IMR-90 (cell line): ENCODE results near the gene CDK15. TPM values are rescaled to one million over a fixed set of nuclear protein-coding genes. Genes with fewer than 3 reads are reported as not detected.

Experiments used
- ATAC-seq: fragments of 200-7000 bp; cut with Tn5 transposase; 2 replicates; pipeline ENCODE4 v1.9.1; 2020; ENCODE audit warnings: low read depth, mild to moderate bottlenecking, moderate library complexity
- BruUV-seq: library from RNA; stranded (reverse); fragments of 400-500 nt; replicated peaks from 2 replicates; lab custom pipeline; 2021; lab: Mats Ljungman, UMichigan
- CTCF ChIA-PET: fragments of 300-600 bp; formaldehyde crosslinking; extraction: SDS; loops from one replicate; lab custom pipeline; 2021; ENCODE audit warnings: antibody characterized with exemption; lab: Yijun Ruan, JAX
- POLR2A ChIA-PET: fragments of 300-600 bp; sonication (Branson Sonifier 250); formaldehyde crosslinking; loops from one replicate; lab custom pipeline; 2022; ENCODE audit warnings: antibody characterized with exemption; ENCODE audit not compliant: unreplicated experiment; lab: Charles Lee
- DNase-seq: peaks from one replicate; pipeline ENCODE4 v3.0.0; 2013
- H2AFZ ChIP-seq: replicated peaks from 2 replicates; pipeline ENCODE3; 2013; ENCODE audit warnings: low read length, mild to moderate bottlenecking; ENCODE audit not compliant: poor library complexity
- H2AK5ac ChIP-seq: 2 replicates; pipeline ENCODE4 v1.6.1; 2013; ENCODE audit warnings: low read depth, low read length, inconsistent platforms
- H2AK9ac ChIP-seq: replicated peaks from 2 replicates; pipeline ENCODE3; 2013; ENCODE audit warnings: mild to moderate bottlenecking, low read depth, low read length, moderate library complexity; ENCODE audit not compliant: poor library complexity
- H2BK120ac ChIP-seq: 2 replicates; pipeline ENCODE4 v1.6.1; 2013; ENCODE audit warnings: low read depth, low read length, inconsistent platforms
- H2BK15ac ChIP-seq: 3 replicates; pipeline ENCODE4 v1.6.1; 2013; ENCODE audit warnings: low read depth, low read length, inconsistent platforms
- H2BK20ac ChIP-seq: 2 replicates; pipeline ENCODE4 v1.6.1; 2013; ENCODE audit warnings: low read depth, mild to moderate bottlenecking, inconsistent platforms, low read length, moderate library complexity
- H2BK5ac ChIP-seq: 2 replicates; pipeline ENCODE4 v1.6.1; 2013; ENCODE audit warnings: mild to moderate bottlenecking, low read depth, low read length, inconsistent platforms; ENCODE audit not compliant: poor library complexity, severe bottlenecking
- H3K14ac ChIP-seq: replicated peaks from 2 replicates; pipeline ENCODE4 v1.6.1; 2013; ENCODE audit warnings: low read depth, low read length, inconsistent platforms
- H3K18ac ChIP-seq: 2 replicates; pipeline ENCODE4 v1.6.1; 2013; ENCODE audit warnings: low read depth, low read length, control low read depth
- H3K23ac ChIP-seq: 2 replicates; pipeline ENCODE4 v1.6.1; 2013; ENCODE audit warnings: low read depth, low read length, inconsistent platforms
- H3K27ac ChIP-seq: 2 replicates; pipeline ENCODE4 v1.5.1; 2013; ENCODE audit warnings: mild to moderate bottlenecking, control low read depth, low read length; ENCODE audit not compliant: insufficient read depth
- H3K27me3 ChIP-seq: 2 replicates; pipeline ENCODE4 v1.6.1; 2013; ENCODE audit warnings: low read length; ENCODE audit not compliant: control insufficient read depth, insufficient read depth
- H3K36me3 ChIP-seq: 2 replicates; pipeline ENCODE4 v1.6.1; 2013; ENCODE audit warnings: low read length, mixed read lengths; ENCODE audit not compliant: control insufficient read depth, insufficient read depth
- H3K4ac ChIP-seq: 2 replicates; pipeline ENCODE4 v1.6.1; 2013; ENCODE audit warnings: low read depth, low read length, inconsistent platforms
- H3K4me1 ChIP-seq: 2 replicates; pipeline ENCODE4 v1.6.1; 2013; ENCODE audit warnings: low read length, mixed read lengths; ENCODE audit not compliant: control insufficient read depth, insufficient read depth
- H3K4me2 ChIP-seq: 2 replicates; pipeline ENCODE4 v1.6.1; 2013; ENCODE audit warnings: low read depth, mild to moderate bottlenecking, control low read depth, low read length, moderate library complexity
- H3K4me3 ChIP-seq: 2 replicates; pipeline ENCODE4 v1.5.1; 2013; ENCODE audit warnings: low read depth, mild to moderate bottlenecking, control low read depth, low read length, moderate library complexity; ENCODE audit not compliant: insufficient read depth
- H3K56ac ChIP-seq: 2 replicates; pipeline ENCODE4 v1.6.1; 2013; ENCODE audit warnings: low read length, inconsistent platforms; ENCODE audit not compliant: insufficient read depth; ENCODE audit errors: extremely low read depth
- H3K79me1 ChIP-seq, 2 experiments: 2 replicates each; pipeline ENCODE4 v1.6.1; 2013; ENCODE audit warnings: low read length in 2 of 2, inconsistent platforms in 1 of 2, low read depth in 1 of 2
- H3K9ac ChIP-seq: 2 replicates; pipeline ENCODE4 v1.6.1; 2013; ENCODE audit warnings: low read depth, low read length, control low read depth
- H3K9me1 ChIP-seq: 2 replicates; pipeline ENCODE4 v1.6.1; 2013; ENCODE audit warnings: low read length, inconsistent platforms; ENCODE audit not compliant: insufficient read depth
- H3K9me3 ChIP-seq: 2 replicates; pipeline ENCODE4 v1.6.1; 2013; ENCODE audit warnings: low read length; ENCODE audit not compliant: control insufficient read depth, insufficient read depth
- H4K20me1 ChIP-seq: 2 replicates; pipeline ENCODE4 v1.6.1; 2013; ENCODE audit warnings: low read length, inconsistent platforms; ENCODE audit not compliant: insufficient read depth
- H4K5ac ChIP-seq: 2 replicates; pipeline ENCODE4 v1.6.1; 2013; ENCODE audit warnings: mild to moderate bottlenecking, low read depth, low read length, control low read depth
- H4K8ac ChIP-seq, 2 experiments: 2 replicates each; pipeline ENCODE4 v1.6.1; 2013; ENCODE audit warnings: low read depth in 2 of 2, low read length in 2 of 2, control low read depth in 1 of 2, inconsistent platforms in 1 of 2
- H4K91ac ChIP-seq: 2 replicates; pipeline ENCODE4 v1.6.1; 2013; ENCODE audit warnings: low read depth, low read length, inconsistent platforms; ENCODE audit not compliant: insufficient read depth
- FOS ChIP-seq: fragments of 150-350 bp; IDR thresholded peaks from 2 replicates; pipeline ENCODE4 v1.6.1; 2016; ENCODE audit warnings: low read depth, low read length
- RCOR1 ChIP-seq: IDR thresholded peaks from 2 replicates; pipeline ENCODE4 v1.6.1; 2012; ENCODE audit warnings: mild to moderate bottlenecking, low read length, improper control_type of control experiment; ENCODE audit not compliant: insufficient replicate concordance
- RFX5 ChIP-seq: IDR thresholded peaks from 2 replicates; pipeline ENCODE4 v1.8.0; 2012; ENCODE audit warnings: low read depth, mild to moderate bottlenecking, low read length, moderate library complexity
- WGBS, 2 experiments: methylation state at CpG; one replicate each; pipeline versions ENCODE4 v1.1.5 to v1.1.7; 2013; ENCODE audit warnings: missing lambda C conversion rate in 2 of 2; ENCODE audit not compliant: insufficient read length in 1 of 2; ENCODE audit errors: extremely low coverage in 2 of 2; 5-methylcytosine and 5-hydroxymethylcytosine counted together
- dilution Hi-C: fragments of 300-500 bp; cut with HindIII; formaldehyde crosslinking; loops from one replicate; pipeline ENCODE4 v1.14.3; 2018; ENCODE audit warnings: low sequenced_read_pairs; ENCODE audit not compliant: unreplicated experiment
- in situ Hi-C: fragments of 300-500 bp; cut with MboI; formaldehyde crosslinking; loops from 3 replicates; pipeline ENCODE4 v1.14.3; 2019; ENCODE audit warnings: low sequenced_read_pairs, inconsistent platforms, mixed read lengths
- intact Hi-C: fragments of 100-400 bp; cut with micrococcal nuclease; formaldehyde crosslinking; loops from 2 replicates; pipeline ENCODE4 v1.10.0; 2022
- polyA plus RNA-seq, 3 experiments: library from polyadenylated mRNA; depleted of rRNA; stranded (reverse); fragments of >200 nt; gene quantifications; 2 replicates each; pipeline ENCODE4 v1.2.3, GENCODE V29; 2012; ENCODE audit warnings: low replicate concordance in 1 of 3
- total RNA-seq: library from RNA; depleted of rRNA; stranded (reverse); fragments of >200 nt; gene quantifications from 2 replicates; pipeline ENCODE4 v1.2.3, GENCODE V29; 2012
- TF ChIP-seq, protein P1 (sequence below): conservative IDR thresholded peaks from 2 replicates; pipeline ENCODE4 v1.5.1; 2012; ENCODE audit warnings: mild to moderate bottlenecking, low read depth, low read length, improper control_type of control experiment

Gene CDK15
- total and polyA plus RNA-seq, 2 of the 4 experiments (the other 2 are of a cell fraction): 16.1 to 33.0 TPM

- no peak for TF ChIP-seq RCOR1
Measured at GRCh38 chr2:201860636-201861066, 54.3 kb downstream of the CDK15 start (continued).

- Histone ChIP-seq H2AK5ac (no peak overlapping the region), H3K56ac (no peak overlapping the region), H3K27me3 (no peaks in the 10 kb centered on the region), H2BK120ac (no peak overlapping the region), H3K27ac (no peak overlapping the region), H3K9me1 (peaks cover 9% of the 10 kb centered on the region), H2BK15ac (no peak overlapping the region), H3K23ac (no peak overlapping the region), H3K4me3 (no peak overlapping the region), H3K9me3 (no peaks in the 10 kb centered on the region), H4K8ac (no peak overlapping the region), H2BK5ac (no peak overlapping the region), H2AK9ac (no peak overlapping the region), H4K5ac (no peak overlapping the region), H3K18ac (no peak overlapping the region), H3K4me2 (no peak overlapping the region), H2AFZ (no peak overlapping the region), H4K91ac (no peak overlapping the region), H3K14ac (no peak overlapping the region), H3K4me1 (peaks cover 26% of the 10 kb centered on the region), H3K9ac (no peak overlapping the region), H3K36me3 (no peaks in the 10 kb centered on the region), H3K4ac (no peak overlapping the region), H4K20me1 (no peaks in the 10 kb centered on the region), H3K79me1 (peaks cover 9 to 40% of the 10 kb centered on the region in 2 experiments), H2BK20ac (no peak overlapping the region)
- DNase-seq: no peak
- no TSS peak for BruUV-seq
- POLR2A ChIA-PET: interaction anchor here (0.5 kb wide), 2 partner anchors 166 to 178 kb away, joined by 4 to 8 read pairs; no protein-coding TSS in a partner anchor
- intact Hi-C loops (loop anchor here (5.0 kb wide), 1 partner anchor 404 kb away; the partner anchor contains the start of gene NOP58), in situ Hi-C loops (no loop called here), dilution Hi-C loops (no loop called here)
- TF ChIP-seq, protein P1, sequence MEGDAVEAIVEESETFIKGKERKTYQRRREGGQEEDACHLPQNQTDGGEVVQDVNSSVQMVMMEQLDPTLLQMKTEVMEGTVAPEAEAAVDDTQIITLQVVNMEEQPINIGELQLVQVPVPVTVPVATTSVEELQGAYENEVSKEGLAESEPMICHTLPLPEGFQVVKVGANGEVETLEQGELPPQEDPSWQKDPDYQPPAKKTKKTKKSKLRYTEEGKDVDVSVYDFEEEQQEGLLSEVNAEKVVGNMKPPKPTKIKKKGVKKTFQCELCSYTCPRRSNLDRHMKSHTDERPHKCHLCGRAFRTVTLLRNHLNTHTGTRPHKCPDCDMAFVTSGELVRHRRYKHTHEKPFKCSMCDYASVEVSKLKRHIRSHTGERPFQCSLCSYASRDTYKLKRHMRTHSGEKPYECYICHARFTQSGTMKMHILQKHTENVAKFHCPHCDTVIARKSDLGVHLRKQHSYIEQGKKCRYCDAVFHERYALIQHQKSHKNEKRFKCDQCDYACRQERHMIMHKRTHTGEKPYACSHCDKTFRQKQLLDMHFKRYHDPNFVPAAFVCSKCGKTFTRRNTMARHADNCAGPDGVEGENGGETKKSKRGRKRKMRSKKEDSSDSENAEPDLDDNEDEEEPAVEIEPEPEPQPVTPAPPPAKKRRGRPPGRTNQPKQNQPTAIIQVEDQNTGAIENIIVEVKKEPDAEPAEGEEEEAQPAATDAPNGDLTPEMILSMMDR: no peak
- TF ChIP-seq RFX5 (no peak), FOS (no peak)
- 100% methylated on average over 5 of the region's 7 CpGs; no CpG with 5 or more reads in 1 of the 2 experiments for WGBS, 2 experiments
- CTCF ChIA-PET: no interaction called here
- no peak for ATAC-seq
Measured at GRCh38 chr2:201862843-201863242, 56.5 kb downstream of the CDK15 start.
